Measurements from ENCODE around the gene OSBP2. TPM values are rescaled to one million over a fixed set of nuclear protein-coding genes. Genes with fewer than 3 reads are reported as not detected.

The OSBP2 gene
- total RNA-seq, 1 experiment from 2014 or later, result 10.2 TPM

DNA sequence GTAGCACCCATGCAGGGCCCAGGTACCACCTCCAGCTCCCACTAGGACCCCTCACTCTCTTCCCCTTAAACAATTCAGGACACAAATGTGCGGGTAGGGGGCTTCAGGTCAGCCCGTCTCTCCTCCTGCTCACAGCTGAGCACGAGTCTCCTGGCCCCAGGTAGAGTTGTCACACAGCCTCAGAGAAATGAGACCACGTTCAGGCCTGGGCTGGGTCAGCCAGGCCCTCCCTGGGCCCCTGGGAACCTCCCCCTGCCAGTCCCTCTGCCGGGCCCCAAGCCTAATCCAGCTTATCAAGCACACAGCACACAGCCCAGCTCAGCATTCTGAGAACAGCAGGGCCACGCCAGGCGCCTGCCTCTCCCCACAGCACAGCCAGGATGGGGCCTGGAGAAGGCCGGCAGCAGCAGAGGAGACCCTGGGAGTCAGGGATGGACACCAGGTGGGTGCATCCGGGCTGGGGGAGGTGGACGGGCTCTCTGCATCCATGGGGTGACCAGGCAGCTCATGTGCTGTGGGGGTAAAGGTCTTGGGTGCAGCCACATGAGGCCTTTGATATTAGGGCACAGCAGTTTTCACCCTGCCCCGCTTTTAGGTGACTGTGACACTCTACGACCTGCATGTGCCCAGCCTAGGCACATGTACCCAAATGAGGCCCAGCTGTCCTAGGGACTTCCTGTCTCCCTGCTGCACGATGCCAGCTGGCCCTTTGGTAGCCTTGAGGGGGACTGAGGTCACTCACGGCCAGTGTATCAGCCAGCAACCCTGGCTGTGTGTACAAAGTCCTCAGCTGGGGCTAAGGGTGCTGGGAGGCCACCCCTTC, 186.9 kb downstream of the OSBP2 start:
- Histone ChIP-seq H3K36me3 (ENCODE audit: low read depth, low read length) (no peaks in the 10 kb centered on the region), H3K79me2 (ENCODE audit: low read length) (no peaks in the 10 kb centered on the region), H4K20me1 (ENCODE audit: low read length) (no peaks in the 10 kb centered on the region), H2AFZ (ENCODE audit: low read length) (no peak overlapping the region), H3K27me3 (ENCODE audit: low read length) (no peaks in the 10 kb centered on the region), H3K27ac (ENCODE audit: low read length) (no peak overlapping the region), H3K9ac (ENCODE audit: low read length) (no peak overlapping the region), H3K4me2 (ENCODE audit: low read length) (no peak overlapping the region), H3K4me1 (ENCODE audit: insufficient read depth, low read length) (no peaks in the 10 kb centered on the region), H3K9me3 (ENCODE audit: low read length) (no peaks in the 10 kb centered on the region), H3K9me2 (replicated peaks; ENCODE audit: low read length) (no peaks in the 10 kb centered on the region), H3K4me3 (ENCODE audit: low read length) (no peak overlapping the region), H3F3A (ENCODE audit: low read length, unreplicated experiment) (no peaks in the 10 kb centered on the region)
- CTCF ChIA-PET, result no interaction called here
- no peak for DNase-seq
- intact Hi-C loops (cut with micrococcal nuclease), result no loop called here
- POLR2A ChIA-PET (ENCODE audit: unreplicated experiment), result no interaction called here
- no TSS peak for BruUV-seq (replicated peaks)
- ATAC-seq, result no peak; the same call in 1 of the 2 replicates
- TF ChIP-seq, protein P1, sequence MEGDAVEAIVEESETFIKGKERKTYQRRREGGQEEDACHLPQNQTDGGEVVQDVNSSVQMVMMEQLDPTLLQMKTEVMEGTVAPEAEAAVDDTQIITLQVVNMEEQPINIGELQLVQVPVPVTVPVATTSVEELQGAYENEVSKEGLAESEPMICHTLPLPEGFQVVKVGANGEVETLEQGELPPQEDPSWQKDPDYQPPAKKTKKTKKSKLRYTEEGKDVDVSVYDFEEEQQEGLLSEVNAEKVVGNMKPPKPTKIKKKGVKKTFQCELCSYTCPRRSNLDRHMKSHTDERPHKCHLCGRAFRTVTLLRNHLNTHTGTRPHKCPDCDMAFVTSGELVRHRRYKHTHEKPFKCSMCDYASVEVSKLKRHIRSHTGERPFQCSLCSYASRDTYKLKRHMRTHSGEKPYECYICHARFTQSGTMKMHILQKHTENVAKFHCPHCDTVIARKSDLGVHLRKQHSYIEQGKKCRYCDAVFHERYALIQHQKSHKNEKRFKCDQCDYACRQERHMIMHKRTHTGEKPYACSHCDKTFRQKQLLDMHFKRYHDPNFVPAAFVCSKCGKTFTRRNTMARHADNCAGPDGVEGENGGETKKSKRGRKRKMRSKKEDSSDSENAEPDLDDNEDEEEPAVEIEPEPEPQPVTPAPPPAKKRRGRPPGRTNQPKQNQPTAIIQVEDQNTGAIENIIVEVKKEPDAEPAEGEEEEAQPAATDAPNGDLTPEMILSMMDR (conservative IDR thresholded peaks at IDR 0.05; ENCODE audit: low read depth, low read length), result no peak
- TF ChIP-seq EZH2phosphoT487 (IDR thresholded peaks at IDR 0.05; ENCODE audit: borderline replicate concordance, low read length) (no peak), EZH2 (IDR thresholded peaks at IDR 0.05; ENCODE audit: low read length, unreplicated experiment) (no peak)

DNA sequence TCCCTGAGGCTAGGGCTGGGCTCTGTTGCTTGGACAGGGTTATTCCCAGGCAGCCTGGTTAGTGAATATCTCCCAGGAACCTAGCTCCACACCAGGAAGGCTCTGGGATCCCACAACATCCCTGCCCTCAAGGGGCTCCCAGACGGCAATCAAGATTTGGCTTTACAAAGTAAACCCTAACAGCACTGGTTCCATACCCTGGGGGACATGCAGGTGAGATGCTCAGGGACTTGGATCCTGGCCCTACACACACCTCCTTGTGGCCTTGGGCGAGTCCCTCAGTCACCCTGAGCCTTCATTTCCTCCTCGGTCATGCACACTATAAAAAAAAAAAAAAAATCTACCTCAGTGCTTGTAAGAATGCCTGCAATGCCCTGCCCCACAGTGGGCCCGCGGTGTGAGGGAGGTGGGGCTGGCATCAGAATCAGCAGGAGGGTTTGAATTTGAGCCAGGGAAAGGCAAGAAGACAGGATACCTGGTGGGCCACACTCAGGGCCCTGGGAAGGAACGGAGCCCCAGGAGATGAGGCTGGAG, 187.6 kb downstream of the OSBP2 start:
- no peaks in the 10 kb centered on the region for H3K9me3 ChIP-seq (ENCODE audit: low read length)
- no peaks in the 10 kb centered on the region for H3F3A ChIP-seq (ENCODE audit: low read length, unreplicated experiment)
- no peak overlapping the region for H2AFZ ChIP-seq (ENCODE audit: low read length)
- TF ChIP-seq EZH2 (IDR thresholded peaks at IDR 0.05; ENCODE audit: low read length, unreplicated experiment) (no peak), EZH2phosphoT487 (IDR thresholded peaks at IDR 0.05; ENCODE audit: borderline replicate concordance, low read length) (no peak)
- TF ChIP-seq, protein P1 (conservative IDR thresholded peaks at IDR 0.05; ENCODE audit: low read depth, low read length), result no peak
- H3K27me3 ChIP-seq (ENCODE audit: low read length), result no peaks in the 10 kb centered on the region
- no peak overlapping the region for H3K27ac ChIP-seq (ENCODE audit: low read length)
- H4K20me1 ChIP-seq (ENCODE audit: low read length), result no peaks in the 10 kb centered on the region
- no peak overlapping the region for H3K4me2 ChIP-seq (ENCODE audit: low read length)
- H3K9me2 ChIP-seq (replicated peaks; ENCODE audit: low read length), result no peaks in the 10 kb centered on the region
- intact Hi-C loops (cut with micrococcal nuclease), result no loop called here
- POLR2A ChIA-PET (ENCODE audit: unreplicated experiment), result no interaction called here
- CTCF ChIA-PET, result no interaction called here
- no peak for ATAC-seq
- H3K36me3 ChIP-seq (ENCODE audit: low read depth, low read length), result no peaks in the 10 kb centered on the region
- H3K4me1 ChIP-seq (ENCODE audit: insufficient read depth, low read length), result no peaks in the 10 kb centered on the region
- no peak overlapping the region for H3K4me3 ChIP-seq (ENCODE audit: low read length)
- no peaks in the 10 kb centered on the region for H3K79me2 ChIP-seq (ENCODE audit: low read length)
- peak; percentile 2 for DNase-seq
- BruUV-seq (replicated peaks), result no TSS peak
- H3K9ac ChIP-seq (ENCODE audit: low read length), result no peak overlapping the region

DNA sequence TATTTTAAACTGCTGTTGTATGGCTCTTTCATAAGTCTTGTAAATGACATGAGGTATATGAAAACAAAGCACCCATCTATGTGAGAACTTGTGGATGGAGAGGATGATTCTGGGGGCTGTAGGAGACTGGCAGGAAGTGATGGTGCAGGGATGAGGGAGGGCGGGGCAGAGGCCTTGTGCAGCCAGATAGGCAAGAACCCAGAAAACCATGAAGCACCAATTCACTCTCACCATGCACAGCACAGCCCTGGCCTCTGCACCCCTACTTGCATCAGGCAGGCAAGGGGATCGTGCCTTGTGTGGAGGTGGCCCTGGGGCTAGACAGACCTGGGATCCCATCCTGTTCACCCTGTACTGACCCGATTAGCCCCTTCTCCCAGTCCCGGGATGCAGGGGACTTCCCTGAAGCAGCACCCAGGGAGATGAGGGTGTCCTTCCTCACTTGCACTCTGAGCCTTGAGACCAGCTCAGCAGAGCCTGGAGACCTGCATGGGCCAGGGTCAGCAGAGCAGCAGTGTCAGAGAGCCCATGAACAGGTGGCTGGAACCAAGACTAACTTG, 188.4 kb downstream of the OSBP2 start:
- DNase-seq (no peak), ATAC-seq (no peak)
- Histone ChIP-seq H3K79me2 (ENCODE audit: low read length) (no peaks in the 10 kb centered on the region), H3K36me3 (ENCODE audit: low read depth, low read length) (no peaks in the 10 kb centered on the region), H2AFZ (ENCODE audit: low read length) (no peak overlapping the region), H3F3A (ENCODE audit: low read length, unreplicated experiment) (no peaks in the 10 kb centered on the region), H3K9me3 (ENCODE audit: low read length) (no peaks in the 10 kb centered on the region), H3K4me1 (ENCODE audit: insufficient read depth, low read length) (no peaks in the 10 kb centered on the region), H4K20me1 (ENCODE audit: low read length) (no peaks in the 10 kb centered on the region), H3K4me2 (ENCODE audit: low read length) (no peak overlapping the region), H3K9ac (ENCODE audit: low read length) (no peak overlapping the region), H3K27me3 (ENCODE audit: low read length) (no peaks in the 10 kb centered on the region), H3K9me2 (replicated peaks; ENCODE audit: low read length) (no peaks in the 10 kb centered on the region), H3K4me3 (ENCODE audit: low read length) (no peak overlapping the region), H3K27ac (ENCODE audit: low read length) (no peak overlapping the region)
- CTCF ChIA-PET, result no interaction called here
- POLR2A ChIA-PET (ENCODE audit: unreplicated experiment), result no interaction called here
- intact Hi-C loops (cut with micrococcal nuclease), result no loop called here
- BruUV-seq (replicated peaks), result no TSS peak
- TF ChIP-seq EZH2phosphoT487 (IDR thresholded peaks at IDR 0.05; ENCODE audit: borderline replicate concordance, low read length), result no peak
- no peak for TF ChIP-seq EZH2 (IDR thresholded peaks at IDR 0.05; ENCODE audit: low read length, unreplicated experiment)
- TF ChIP-seq, protein P1 (conservative IDR thresholded peaks at IDR 0.05; ENCODE audit: low read depth, low read length), result no peak

Measured in PC-3 (cell line).